K562 (cell line): ENCODE data around the gene ALOXE3. TPM values are rescaled to one million over a fixed set of nuclear protein-coding genes. Genes with fewer than 3 reads are reported as not detected.

ENCODE experiments used
- BHLHE40 ChIP-seq: IDR thresholded peaks from 2 replicates; pipeline ENCODE4 v1.6.1; 2011; ENCODE audit warnings: low read length, improper control_type of control experiment
- HNRNPK ChIP-seq: fragments of 200-400 bp; formaldehyde crosslinking; IDR thresholded peaks from one replicate; pipeline ENCODE4 v1.6.1; 2018; ENCODE audit warnings: mild to moderate bottlenecking, low read depth, low read length; ENCODE audit not compliant: poor library complexity, severe bottlenecking
- JUND ChIP-seq, 2 experiments: IDR thresholded peaks; 2 replicates in 1 of 2; 3 replicates in 1 of 2; pipeline ENCODE4 v1.6.1; 2011; ENCODE audit warnings: borderline replicate concordance in 2 of 2, low read depth in 2 of 2, low read length in 2 of 2, improper control_type of control experiment in 1 of 2, missing biosample characterization in 1 of 2, missing genetic modification characterization in 1 of 2, missing genetic modification reagents in 1 of 2
- KDM5B ChIP-seq: fragments of 200-600 bp; sonication (generic); IDR thresholded peaks from 2 replicates; pipeline ENCODE4 v1.6.1; 2012; ENCODE audit warnings: low read depth, mild to moderate bottlenecking, moderate library complexity, low read length, control low read depth, inconsistent platforms; ENCODE audit not compliant: insufficient replicate concordance
- POLR2B ChIP-seq: fragments of 450-650 bp; IDR thresholded peaks from 2 replicates; pipeline ENCODE4 v1.6.1; 2018; ENCODE audit warnings: low read depth; ENCODE audit not compliant: partially characterized antibody
- RB1 ChIP-seq: fragments of 450-650 bp; IDR thresholded peaks from 2 replicates; pipeline ENCODE4 v1.6.1; 2017; ENCODE audit warnings: low read depth, mild to moderate bottlenecking
- RCOR1 ChIP-seq, 2 experiments: IDR thresholded peaks; 2 replicates each; pipeline ENCODE4 v1.6.1; 2012; ENCODE audit warnings: low read depth in 2 of 2, low read length in 2 of 2, borderline replicate concordance in 1 of 2, improper control_type of control experiment in 1 of 2
- SIN3A ChIP-seq, 2 experiments: fragments of 150-350 bp in 1 of 2; IDR thresholded peaks; 2 replicates each; pipeline ENCODE4 v1.6.1; 2011 to 2016; ENCODE audit warnings: borderline replicate concordance in 2 of 2, low read depth in 2 of 2, low read length in 2 of 2, mild to moderate bottlenecking in 2 of 2, moderate library complexity in 2 of 2; ENCODE audit not compliant: control insufficient read depth in 1 of 2
- SOX6 ChIP-seq: fragments of 450-650 bp; IDR thresholded peaks from 2 replicates; pipeline ENCODE4 v1.6.1; 2014; ENCODE audit warnings: mild to moderate bottlenecking
- STAG1 ChIP-seq: sonication (generic); formaldehyde crosslinking; IDR thresholded peaks from 2 replicates; pipeline ENCODE4 v1.5.0; 2020; ENCODE audit warnings: missing genetic modification reagents, borderline replicate concordance
- THRAP3 ChIP-seq: fragments of 450-650 bp; IDR thresholded peaks from 2 replicates; pipeline ENCODE4 v1.6.1; 2016; ENCODE audit warnings: mild to moderate bottlenecking, inconsistent platforms, borderline replicate concordance
- ZNF197 ChIP-seq: fragments of 200-800 bp; sonication (Bioruptor generic); IDR thresholded peaks from 2 replicates; pipeline ENCODE4 v1.6.1; 2016; ENCODE audit warnings: low read depth, missing genetic modification characterization, missing compliant biosample characterization
- ZNF707 ChIP-seq: fragments of 250-450 bp; sonication (Bioruptor Pico); conservative IDR thresholded peaks from 2 replicates; pipeline ENCODE4 v1.8.0; 2022; ENCODE audit warnings: inconsistent platforms, mild to moderate bottlenecking, moderate library complexity
- polyA plus RNA-seq, 8 experiments: library from polyadenylated mRNA; depleted of rRNA in 4 of 8; stranded (reverse) in 5 of 8; unstranded in 3 of 8; fragments of >200 nt; fragmentation: Nextera tagmentation in 2 of 8; fragmentation: Illumina TruSeq in 1 of 8; extraction: Ambion mirVana in 2 of 8; extraction: Trizol in 1 of 8; gene quantifications; 2 replicates each; pipeline versions ENCODE4 v1.2.1 to v1.2.3, GENCODE V29; 2011 to 2014; ENCODE audit warnings: inconsistent platforms in 1 of 8, missing spikeins in 1 of 8
- total RNA-seq, 7 experiments: library from RNA; depleted of rRNA in 6 of 7; stranded (reverse); fragments of >200 nt in 6 of 7; fragmentation: Illumina TruSeq in 2 of 7; extraction: Trizol in 2 of 7; gene quantifications; 2 replicates each; pipeline versions ENCODE4 v1.2.1 to v1.2.3, GENCODE V29; 2011 to 2021; ENCODE audit warnings: low replicate concordance in 1 of 7
- TF ChIP-seq, protein P1 (sequence below): IDR thresholded peaks from 2 replicates; pipeline ENCODE4 v1.6.1; 2012; ENCODE audit warnings: low read depth, low read length, improper control_type of control experiment, borderline replicate concordance
- TF ChIP-seq, protein P2 (sequence below): fragments of 250-450 bp; sonication (Bioruptor Pico); IDR thresholded peaks from 2 replicates; pipeline ENCODE4 v1.5.0; 2020; ENCODE audit warnings: mild to moderate bottlenecking, borderline replicate concordance
- TF ChIP-seq, protein P3 (sequence below): fragments of 450-650 bp; IDR thresholded peaks from 2 replicates; pipeline ENCODE4 v1.6.1; 2016; ENCODE audit warnings: borderline replicate concordance
- TF ChIP-seq, protein P4 (sequence below), 2 experiments: fragments of 450-650 bp in 1 of 2; IDR thresholded peaks; 2 replicates each; pipeline ENCODE4 v1.6.1; 2011 to 2017; ENCODE audit warnings: low read depth in 2 of 2, antibody characterized with exemption in 1 of 2, borderline replicate concordance in 1 of 2, low read length in 1 of 2, mild to moderate bottlenecking in 1 of 2, mixed read lengths in 1 of 2; ENCODE audit not compliant: control insufficient read depth in 1 of 2

ALOXE3 gene
- total and polyA plus RNA-seq, 9 of the 15 experiments (the other 6 are each of a cell fraction or from before 2014, with no cell fraction given): 0.04 TPM; not detected in 8

DNA sequence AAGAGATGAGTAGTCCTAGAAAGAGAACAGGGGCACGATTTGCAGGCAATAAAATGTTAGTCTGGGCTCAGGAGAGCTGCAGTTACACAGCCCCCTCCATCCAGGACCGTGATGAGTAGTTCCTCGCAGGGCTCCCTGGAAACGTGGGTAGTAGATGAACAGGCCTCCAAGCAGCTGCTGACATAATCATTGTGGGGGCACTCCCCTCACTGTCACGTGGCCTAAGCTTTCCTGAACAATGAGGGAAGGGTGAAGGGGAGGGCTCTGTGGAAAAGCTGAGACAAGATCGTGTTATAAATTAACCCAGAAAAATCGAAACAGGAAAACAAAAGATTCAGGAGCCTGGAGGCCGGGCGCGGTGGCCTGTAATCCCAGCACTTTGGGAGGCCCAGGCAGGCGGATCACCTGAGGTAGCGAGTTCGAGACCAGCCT lies 35.2 kb upstream of the ALOXE3 start (continued):
- TF ChIP-seq RCOR1 (IDR thresholded peaks at IDR 0.05; ENCODE audit: borderline replicate concordance in 1 of 2, low read depth in 2 of 2, low read length in 2 of 2) (no peak), KDM5B (peak; percentile 31), SOX6 (peak; percentile 22; the same call in 1 of the 2 replicates), ZNF197 (no peak), THRAP3 (no peak), SIN3A (IDR thresholded peaks at IDR 0.05; ENCODE audit: borderline replicate concordance in 2 of 2, control insufficient read depth in 1 of 2, low read depth in 2 of 2, low read length in 2 of 2) (no peak), POLR2B (no peak), RB1 (no peak), BHLHE40 (peak; percentile 51), STAG1 (CRISPR knock-in tag) (no peak), HNRNPK (no peak), ZNF707 (no peak), JUND (IDR thresholded peaks at IDR 0.05; ENCODE audit: borderline replicate concordance, low read depth, low read length) (peak; percentile 39; the same call in 1 of the 2 replicates), JUND (tag; IDR thresholded peaks at IDR 0.05; ENCODE audit: borderline replicate concordance, low read depth, low read length) (no peak; the same call in 2 of the 3 replicates)
- TF ChIP-seq, protein P1, sequence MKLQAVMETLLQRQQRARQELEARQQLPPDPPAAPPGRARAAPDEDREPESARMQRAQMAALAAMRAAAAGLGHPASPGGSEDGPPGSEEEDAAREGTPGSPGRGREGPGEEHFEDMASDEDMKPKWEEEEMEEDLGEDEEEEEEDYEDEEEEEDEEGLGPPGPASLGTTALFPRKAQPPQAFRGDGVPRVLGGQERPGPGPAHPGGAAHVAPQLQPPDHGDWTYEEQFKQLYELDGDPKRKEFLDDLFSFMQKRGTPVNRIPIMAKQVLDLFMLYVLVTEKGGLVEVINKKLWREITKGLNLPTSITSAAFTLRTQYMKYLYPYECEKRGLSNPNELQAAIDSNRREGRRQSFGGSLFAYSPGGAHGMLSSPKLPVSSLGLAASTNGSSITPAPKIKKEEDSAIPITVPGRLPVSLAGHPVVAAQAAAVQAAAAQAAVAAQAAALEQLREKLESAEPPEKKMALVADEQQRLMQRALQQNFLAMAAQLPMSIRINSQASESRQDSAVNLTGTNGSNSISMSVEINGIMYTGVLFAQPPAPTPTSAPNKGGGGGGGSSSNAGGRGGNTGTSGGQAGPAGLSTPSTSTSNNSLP: no peak
- TF ChIP-seq, protein P2, sequence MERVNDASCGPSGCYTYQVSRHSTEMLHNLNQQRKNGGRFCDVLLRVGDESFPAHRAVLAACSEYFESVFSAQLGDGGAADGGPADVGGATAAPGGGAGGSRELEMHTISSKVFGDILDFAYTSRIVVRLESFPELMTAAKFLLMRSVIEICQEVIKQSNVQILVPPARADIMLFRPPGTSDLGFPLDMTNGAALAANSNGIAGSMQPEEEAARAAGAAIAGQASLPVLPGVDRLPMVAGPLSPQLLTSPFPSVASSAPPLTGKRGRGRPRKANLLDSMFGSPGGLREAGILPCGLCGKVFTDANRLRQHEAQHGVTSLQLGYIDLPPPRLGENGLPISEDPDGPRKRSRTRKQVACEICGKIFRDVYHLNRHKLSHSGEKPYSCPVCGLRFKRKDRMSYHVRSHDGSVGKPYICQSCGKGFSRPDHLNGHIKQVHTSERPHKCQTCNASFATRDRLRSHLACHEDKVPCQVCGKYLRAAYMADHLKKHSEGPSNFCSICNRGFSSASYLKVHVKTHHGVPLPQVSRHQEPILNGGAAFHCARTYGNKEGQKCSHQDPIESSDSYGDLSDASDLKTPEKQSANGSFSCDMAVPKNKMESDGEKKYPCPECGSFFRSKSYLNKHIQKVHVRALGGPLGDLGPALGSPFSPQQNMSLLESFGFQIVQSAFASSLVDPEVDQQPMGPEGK (CRISPR knock-in tag): no peak
- TF ChIP-seq, protein P3, sequence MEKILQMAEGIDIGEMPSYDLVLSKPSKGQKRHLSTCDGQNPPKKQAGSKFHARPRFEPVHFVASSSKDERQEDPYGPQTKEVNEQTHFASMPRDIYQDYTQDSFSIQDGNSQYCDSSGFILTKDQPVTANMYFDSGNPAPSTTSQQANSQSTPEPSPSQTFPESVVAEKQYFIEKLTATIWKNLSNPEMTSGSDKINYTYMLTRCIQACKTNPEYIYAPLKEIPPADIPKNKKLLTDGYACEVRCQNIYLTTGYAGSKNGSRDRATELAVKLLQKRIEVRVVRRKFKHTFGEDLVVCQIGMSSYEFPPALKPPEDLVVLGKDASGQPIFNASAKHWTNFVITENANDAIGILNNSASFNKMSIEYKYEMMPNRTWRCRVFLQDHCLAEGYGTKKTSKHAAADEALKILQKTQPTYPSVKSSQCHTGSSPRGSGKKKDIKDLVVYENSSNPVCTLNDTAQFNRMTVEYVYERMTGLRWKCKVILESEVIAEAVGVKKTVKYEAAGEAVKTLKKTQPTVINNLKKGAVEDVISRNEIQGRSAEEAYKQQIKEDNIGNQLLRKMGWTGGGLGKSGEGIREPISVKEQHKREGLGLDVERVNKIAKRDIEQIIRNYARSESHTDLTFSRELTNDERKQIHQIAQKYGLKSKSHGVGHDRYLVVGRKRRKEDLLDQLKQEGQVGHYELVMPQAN: no peak
- TF ChIP-seq, protein P4, sequence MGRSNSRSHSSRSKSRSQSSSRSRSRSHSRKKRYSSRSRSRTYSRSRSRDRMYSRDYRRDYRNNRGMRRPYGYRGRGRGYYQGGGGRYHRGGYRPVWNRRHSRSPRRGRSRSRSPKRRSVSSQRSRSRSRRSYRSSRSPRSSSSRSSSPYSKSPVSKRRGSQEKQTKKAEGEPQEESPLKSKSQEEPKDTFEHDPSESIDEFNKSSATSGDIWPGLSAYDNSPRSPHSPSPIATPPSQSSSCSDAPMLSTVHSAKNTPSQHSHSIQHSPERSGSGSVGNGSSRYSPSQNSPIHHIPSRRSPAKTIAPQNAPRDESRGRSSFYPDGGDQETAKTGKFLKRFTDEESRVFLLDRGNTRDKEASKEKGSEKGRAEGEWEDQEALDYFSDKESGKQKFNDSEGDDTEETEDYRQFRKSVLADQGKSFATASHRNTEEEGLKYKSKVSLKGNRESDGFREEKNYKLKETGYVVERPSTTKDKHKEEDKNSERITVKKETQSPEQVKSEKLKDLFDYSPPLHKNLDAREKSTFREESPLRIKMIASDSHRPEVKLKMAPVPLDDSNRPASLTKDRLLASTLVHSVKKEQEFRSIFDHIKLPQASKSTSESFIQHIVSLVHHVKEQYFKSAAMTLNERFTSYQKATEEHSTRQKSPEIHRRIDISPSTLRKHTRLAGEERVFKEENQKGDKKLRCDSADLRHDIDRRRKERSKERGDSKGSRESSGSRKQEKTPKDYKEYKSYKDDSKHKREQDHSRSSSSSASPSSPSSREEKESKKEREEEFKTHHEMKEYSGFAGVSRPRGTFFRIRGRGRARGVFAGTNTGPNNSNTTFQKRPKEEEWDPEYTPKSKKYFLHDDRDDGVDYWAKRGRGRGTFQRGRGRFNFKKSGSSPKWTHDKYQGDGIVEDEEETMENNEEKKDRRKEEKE (IDR thresholded peaks at IDR 0.05; ENCODE audit: borderline replicate concordance in 1 of 2, control insufficient read depth in 1 of 2, low read depth in 2 of 2, low read length in 1 of 2): no peak
